Activated T-cell treated with anti-CD3 and anti-CD28 coated beads for 48 hours (primary cell): ENCODE results near the gene ARHGEF4.
A peak's percentile ranks its signal among the peaks of the same experiment; 100 is the strongest.

Source experiments
- DNase-seq: peaks from one replicate; pipeline ENCODE4 v3.0.0-alpha.2; 2020; ENCODE audit warnings: low read depth

The ARHGEF4 gene

DNA sequence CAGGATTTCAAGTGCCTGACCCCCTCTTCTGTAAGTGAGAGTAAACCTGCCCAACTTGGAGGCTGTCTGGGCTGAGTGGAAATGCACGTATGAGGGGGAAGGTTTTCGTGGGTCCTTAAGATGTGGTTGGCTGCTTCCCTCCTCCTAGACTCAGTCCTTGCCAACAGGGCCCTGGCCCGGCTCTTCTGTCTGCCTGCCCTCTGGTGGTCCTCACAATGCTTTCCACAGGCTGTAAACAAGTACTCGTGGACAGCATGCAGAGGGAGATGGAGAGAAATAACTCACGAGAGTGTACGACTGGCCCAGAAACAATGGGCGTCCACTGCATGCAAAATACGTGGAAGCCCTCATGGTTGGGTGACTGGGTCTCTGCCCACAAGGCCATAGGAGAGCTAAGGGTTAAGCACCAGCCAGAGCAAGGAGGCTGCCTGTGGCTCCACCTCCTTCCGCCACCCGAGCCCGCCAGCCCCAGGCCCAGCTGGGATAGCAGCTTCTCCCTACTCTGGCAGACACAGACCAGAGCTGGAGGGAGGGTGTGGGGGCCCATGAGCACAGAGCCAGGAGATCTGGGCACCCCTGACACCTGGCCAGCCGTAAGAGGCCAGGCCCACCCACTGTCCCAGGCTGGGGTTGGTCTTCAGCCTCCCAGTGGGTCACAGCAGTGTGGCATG lies 17.0 kb upstream of the ARHGEF4 start:
- no peak for DNase-seq

DNA sequence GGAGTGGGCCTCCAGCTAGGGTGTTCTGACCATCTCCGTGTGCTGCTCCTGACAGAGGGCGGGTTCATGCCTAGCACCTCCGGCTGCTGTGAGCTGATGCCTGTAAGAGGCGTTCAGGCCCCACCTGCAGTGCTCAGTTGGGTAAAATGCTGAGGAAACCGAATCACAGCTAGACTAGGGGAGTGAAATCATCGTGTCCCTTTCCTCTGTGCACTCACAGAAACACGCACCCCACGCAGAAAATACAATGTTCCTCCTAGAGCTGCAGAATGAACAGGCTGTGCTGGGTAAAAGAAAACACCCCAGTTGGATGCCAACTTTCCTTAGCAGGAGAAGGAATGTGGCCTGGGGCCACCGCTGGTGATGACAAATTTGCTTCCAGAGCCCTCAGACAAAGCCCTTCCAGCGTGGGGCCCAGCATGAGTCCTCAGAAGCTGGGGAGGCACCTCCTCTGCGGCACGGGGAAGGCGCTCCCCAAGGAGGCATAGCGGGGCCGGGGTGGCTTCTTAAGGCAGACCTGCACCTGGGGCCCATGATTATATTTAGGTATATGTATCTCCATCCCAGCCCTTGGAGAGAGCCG lies 16.3 kb upstream of the ARHGEF4 start:
- DNase-seq = no peak

- no peak for DNase-seq
Measured at GRCh38 chr2:130821867-130822266, 14.8 kb upstream of the ARHGEF4 start.

GRCh38 chr2:130822766-130823165 lies 13.9 kb upstream of the ARHGEF4 start:
- DNase-seq = no peak

GRCh38 chr2:130823171-130823885 lies 13.4 kb upstream of the ARHGEF4 start:
- no peak for DNase-seq

DNA sequence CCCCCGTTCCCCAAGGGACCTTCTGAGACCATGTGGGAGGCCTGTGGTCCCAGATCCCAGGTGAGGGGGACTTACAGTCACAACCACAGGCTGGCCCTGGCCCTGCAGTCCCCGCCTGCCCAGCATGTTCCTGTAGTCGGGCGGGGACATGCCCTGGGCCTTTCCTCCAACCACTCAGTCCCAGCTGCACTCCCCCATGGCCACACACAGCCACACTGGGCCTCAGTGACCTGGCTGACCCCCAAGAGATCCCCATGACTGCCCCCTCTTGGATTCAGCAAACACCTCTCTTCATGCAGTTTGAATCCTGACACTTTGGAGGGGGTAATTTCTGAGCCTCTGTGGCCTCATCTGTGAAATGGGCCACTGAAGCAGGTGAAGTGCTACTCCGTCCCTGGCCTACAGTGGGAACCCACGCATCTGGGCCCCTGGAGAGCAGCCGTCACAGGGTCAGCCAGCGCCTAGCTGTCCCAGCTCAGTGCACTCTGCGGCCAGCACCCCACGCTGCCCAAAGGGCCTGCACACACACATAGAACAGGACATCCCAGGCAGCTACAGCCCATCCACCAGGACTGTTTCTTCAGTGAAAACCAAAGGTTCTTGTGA lies 12.7 kb upstream of the ARHGEF4 start:
- peak; percentile 12 for DNase-seq

- peak; percentile 54 for DNase-seq
Measured at GRCh38 chr2:130824492-130825061, 12.1 kb upstream of the ARHGEF4 start.

DNA sequence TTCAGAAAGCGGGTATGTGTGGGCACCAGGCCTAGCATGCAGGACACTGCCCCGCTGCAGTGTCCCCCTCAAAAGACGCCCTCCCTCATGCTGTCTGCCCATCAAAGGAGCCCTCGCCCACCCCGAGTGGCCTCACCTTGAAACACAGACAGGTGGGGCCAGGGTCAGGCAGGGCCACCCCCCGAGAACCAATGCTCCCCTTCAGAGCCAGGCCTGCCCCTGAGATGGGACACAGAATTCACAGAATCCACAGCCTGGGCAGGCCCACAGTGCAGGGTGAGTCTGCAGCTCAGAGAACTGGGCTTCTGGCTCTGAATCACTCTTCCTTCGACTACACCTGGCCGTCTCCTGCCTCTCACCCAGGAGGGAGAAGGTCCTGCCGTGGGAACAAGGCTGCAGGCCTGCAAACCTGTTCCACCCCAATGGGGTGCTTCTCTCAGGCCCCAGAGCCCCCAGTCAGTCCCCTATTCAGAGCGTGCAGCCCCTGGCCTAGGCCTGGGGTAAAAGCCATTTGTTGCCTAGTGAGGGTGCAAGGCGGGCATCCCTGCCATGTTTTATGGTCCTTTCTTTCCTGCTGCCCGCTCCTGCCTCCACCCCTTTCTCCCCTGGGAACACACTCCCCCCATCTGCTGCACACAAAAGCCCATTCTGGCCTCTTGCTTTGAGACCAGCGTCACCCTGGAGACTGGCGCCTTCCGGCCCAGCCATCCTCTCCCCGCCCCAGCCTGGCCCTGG lies 11.3 kb upstream of the ARHGEF4 start:
- no peak for DNase-seq

GRCh38 chr2:130825966-130826253 lies 10.8 kb upstream of the ARHGEF4 start:
- no peak for DNase-seq

GRCh38 chr2:130826419-130826818 lies 10.3 kb upstream of the ARHGEF4 start:
- no peak for DNase-seq

GRCh38 chr2:130826821-130827501 lies 9.8 kb upstream of the ARHGEF4 start:
- no peak for DNase-seq

GRCh38 chr2:130827502-130828251 lies 9.0 kb upstream of the ARHGEF4 start:
- DNase-seq = no peak

DNA sequence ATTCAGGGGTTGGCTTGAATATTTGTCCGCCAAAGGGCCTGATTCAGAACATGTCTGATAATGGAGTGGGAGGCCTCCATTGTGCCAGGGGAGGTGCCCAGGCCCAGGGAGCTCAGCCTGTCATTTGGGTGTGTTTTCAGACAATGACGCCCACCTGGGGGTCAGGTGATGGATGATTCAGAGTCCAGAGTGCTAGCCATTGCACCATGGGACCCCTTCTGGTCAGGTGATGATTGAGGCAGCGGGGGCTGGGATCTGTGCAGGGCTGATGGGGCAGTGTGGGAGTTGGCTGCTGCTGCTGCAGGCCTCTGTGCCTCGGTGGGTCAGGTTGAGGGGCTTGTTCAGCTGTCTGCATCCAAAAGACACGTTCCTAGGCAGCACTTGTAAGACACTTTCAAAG lies 8.3 kb upstream of the ARHGEF4 start:
- DNase-seq = no peak

DNA sequence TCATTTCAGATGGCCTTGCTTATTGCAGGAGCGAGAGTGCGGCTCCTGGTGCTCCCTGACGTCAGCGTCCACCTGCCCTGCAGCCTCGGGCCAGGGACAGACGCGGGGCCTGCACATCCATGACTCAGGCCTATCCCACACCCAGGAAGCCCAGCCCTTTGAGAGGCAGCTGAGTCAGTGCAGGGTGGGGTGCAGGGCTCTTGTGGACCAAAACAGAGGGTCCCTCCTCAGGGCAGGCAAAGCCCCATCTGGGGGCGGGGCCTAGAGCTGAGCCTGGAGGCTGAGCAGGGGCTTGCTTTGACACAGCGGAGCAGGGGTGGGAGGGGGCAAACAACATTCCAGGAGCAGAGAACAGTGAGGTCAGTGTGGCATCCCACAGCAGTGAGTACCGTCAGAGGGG lies 7.7 kb upstream of the ARHGEF4 start:
- DNase-seq = no peak

DNA sequence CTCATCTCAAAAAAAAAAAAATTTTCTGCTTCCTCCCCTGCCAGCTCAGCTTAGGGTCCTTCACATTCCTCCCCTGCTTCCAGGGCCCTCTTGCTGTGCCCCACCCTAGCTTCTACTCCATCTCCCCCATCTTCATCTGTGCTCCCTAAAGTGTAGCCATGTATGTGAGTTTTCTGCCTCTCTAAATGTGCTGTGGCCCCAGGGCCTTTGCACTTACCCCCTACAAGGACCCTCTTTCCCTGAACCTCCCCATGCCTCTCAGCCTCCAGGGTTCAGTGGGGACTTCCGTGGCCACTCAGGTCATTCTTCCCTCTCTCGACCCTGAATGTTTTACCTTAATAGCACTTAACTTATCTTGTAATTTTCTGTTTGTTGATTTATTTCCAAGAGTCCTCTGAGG lies 6.2 kb upstream of the ARHGEF4 start:
- no peak for DNase-seq

GRCh38 chr2:130831356-130831755 lies 5.4 kb upstream of the ARHGEF4 start:
- DNase-seq = no peak

- no peak for DNase-seq
Measured at GRCh38 chr2:130832296-130832940, 4.3 kb upstream of the ARHGEF4 start.

DNA sequence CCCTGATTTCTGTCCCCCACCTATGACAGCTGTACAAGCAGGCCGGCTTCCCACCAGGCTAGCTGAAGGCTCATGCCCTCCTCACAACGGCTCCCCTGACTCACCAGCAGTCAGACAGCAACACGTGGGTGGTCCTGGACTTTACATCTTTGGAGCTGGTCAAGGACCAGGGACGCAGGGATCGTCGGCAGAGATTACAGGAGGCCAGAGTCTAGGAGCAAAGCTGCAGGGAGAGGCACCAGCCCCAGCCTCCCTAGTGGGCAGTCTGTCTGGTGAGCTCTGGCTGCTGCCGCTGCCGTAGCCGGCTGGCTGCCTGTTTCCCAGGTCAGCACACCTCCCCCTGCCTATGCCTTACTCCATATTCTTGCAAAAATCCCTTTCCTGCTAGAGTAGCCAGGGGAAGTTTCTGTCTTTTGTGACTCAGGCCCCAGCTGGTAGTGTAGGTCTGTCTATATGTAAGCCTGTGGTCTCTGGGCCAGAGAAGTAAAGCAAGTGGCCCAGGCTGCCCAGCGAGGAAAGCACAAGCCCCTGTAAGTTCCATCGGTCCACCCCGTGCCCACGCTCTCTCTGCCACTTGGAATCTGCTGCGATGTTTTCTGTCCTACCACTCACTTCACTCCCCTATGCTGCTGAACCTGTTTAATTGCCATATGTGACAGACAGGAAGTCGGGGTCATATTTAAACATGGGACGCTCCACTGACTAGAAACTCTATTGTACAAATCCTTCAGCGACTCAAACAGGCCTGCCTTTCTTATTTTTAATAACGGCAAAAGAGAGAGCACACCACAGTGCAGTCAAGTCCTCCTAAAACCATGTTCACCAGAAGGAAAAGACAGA lies 2.4 kb upstream of the ARHGEF4 start:
- no peak for DNase-seq
